HK-2 (cell line): ENCODE results near the gene OSBPL5.
A peak's percentile ranks its signal among the peaks of the same experiment; 100 is the strongest.

Source experiments
- DNase-seq: peaks from one replicate; pipeline ENCODE4 v3.0.0-alpha.2; 2018; ENCODE audit not compliant: unreplicated experiment

Gene OSBPL5

DNA sequence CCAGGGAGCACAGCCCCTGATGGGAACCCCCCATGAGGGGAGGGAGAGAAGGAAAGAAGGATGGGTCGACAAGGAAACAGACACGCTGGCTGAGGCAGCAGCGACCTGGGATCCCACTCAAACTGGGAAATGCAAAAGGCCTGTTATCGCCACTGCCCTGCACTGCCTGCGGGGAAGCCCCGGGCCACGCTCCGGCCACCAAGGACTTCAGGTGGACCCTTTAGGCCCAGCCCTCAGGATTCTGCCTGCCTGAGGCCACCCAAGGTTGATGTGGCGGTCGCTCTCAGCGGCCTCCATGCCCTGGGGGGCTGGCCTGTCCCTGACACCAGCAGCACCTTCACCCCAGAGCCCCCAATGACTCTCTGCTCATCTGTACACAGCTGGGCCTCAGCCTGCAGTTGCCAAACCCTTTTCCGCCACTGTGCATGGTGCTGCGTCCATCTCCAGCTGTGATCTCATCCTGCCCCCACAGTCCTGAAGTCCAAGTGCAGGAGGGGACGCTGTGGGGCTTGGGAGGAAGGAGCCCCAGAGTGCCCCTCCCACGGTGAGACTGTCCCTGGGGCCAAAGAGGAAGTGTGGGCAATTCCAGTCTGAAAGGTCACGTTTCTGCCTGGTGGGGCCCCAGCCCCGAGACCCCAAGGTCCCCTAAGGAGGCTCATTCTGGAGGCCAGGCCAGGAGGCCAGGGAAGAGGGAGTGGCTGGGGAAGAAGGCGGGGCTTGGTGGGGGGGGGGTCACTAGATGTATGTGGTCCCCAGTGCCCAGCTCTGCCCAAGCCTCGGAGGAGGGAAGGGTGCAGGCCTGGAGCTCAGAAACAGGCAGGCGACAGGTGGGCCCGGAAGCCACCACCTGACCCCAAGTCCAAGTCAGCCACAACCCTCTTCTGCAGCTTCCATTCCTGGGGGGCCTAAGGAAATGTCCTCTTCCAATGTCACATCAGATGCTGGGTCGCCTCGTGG lies 31.6 kb downstream of the OSBPL5 start:
- DNase-seq = no peak

DNA sequence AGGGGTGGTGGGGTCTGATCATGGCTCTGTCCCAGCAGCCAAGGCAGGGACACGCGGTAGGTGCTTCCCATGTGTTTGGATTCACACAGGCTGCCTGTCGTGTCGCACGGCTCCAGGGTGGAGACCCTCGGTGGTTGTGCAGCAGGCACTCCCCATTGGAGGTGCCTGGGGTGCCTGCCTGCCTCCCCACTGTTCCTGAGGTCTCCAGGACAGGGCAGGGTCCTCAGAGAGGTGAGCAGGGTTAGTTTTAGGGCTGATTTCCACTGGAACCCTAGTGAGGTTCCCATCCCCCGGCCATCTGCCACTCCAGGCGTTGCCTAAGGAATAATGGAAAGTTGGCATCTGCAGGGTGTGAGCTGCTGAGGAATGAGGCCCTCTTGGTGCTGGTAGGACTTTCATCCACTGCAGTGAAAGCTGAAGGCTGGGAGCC lies 32.3 kb downstream of the OSBPL5 start:
- DNase-seq = no peak

DNA sequence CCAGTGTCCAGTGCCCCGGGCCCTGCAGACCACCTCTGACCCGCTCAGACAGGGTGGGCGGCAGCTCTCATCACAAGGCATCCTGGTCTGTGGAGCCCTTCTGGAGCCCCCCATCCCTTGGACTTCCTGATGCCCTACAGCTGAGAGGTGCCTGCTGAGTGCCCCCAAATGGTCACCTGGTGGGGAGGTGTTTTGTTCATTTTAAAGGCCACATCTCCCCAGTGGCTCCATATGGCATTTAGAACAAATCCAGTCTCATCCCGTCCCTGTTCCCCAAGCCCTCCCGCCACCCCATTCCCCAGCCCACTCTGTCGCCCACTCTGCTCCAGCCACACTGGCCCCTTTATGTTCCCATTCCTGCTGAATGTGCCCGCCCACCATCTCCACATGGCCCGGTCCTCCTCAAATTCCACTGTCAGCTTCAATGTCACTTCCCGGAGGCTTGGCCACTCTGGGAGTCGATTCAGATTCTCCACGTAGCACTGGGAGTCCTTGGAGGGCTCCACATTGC lies 32.8 kb downstream of the OSBPL5 start:
- no peak for DNase-seq

DNA sequence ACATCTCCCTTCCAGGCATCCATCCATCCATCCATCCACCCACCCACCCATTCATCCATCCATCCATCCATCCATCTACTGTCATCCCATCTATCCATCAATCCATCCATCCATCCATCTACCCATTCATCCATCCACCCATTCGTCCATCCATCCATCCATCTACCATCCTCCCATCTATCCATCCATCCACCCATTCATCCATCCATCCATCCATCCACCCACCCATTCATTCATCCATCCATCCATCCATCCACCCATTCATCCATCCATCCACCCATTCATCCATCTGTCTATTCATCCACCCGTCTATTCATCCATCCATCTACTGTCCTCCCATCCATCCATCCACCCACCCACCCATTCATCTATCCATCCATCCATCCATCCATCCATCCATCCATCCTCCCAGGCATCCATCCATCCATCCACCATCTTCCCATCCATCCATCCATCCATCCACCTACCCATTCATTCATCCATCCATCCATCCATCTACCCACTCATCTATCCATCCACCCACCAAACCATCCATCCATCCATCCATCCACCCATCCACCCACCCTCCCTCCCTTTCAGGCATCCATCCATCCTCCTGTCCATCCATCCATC lies 33.7 kb downstream of the OSBPL5 start:
- DNase-seq = no peak

DNA sequence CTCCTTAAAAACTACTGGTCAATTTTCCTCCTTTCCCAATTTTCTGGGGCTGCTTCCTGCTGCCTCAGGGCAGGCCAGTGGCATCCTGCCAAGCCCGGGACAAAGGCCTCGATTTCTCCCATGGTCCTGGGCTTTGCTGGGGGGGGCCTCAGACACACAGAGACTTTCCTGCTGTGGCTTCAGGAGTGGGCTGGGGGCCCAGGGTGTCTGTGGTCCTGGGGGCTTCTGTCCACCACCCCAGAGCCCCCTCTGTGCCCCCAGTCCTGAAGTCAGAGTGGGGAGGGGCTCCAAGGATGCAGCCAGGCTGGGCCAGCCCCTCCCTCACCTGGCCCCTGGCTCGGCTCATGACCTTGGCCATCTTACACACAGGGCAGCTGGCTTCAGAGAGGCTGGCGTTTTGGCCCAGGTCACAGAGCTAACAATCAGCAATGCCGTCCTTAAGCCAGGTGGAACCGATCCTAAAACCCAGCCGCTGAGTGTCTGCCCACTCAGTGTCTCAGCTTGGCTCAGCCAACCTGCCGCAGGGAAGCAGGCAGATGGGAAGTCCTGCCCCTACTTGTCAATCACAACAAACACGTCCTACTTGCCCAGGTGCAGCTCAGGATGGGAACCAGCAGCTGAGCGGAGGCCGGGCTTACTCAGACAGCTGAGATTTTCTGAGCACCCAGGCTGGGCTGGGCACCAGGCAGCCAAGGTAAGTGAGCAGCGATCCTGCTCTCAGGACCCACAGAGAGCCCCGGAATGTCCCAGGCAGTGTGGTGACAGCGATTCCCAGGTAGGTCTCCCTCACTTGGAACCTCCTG lies 34.6 kb downstream of the OSBPL5 start:
- no peak for DNase-seq

DNA sequence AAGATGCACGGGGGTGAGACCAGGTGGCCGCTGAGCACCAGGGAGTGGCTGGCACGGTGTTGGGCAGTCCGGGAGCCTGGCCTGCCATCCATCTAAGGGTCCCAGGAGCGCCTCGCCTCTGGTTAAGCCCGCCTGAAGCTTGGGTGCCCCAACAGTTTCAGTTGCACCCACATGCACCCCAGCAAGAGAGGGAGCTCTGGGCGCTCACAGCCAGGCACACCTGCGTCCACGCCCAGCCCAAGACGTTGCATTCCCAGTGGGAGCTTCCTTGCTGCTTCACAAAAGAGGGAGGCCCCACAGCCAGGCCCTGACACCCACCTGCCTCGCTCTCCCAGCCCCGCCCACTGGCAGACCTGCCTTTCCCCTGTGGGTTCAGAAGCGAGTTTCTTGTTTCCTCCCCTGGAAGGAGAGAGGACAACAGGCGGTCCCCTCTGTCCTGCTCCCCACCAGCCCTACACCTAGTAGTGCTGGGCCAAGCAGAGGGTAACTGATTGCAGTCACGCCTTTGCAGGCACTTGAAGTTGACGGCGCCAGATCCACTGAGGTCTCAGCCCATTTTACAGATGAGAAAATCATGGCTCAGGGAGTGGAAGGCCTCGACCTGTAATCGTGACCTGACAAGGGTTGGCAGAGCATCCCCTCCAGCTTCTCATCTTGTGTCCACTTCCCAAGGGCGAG lies 35.4 kb downstream of the OSBPL5 start:
- DNase-seq = no peak

DNA sequence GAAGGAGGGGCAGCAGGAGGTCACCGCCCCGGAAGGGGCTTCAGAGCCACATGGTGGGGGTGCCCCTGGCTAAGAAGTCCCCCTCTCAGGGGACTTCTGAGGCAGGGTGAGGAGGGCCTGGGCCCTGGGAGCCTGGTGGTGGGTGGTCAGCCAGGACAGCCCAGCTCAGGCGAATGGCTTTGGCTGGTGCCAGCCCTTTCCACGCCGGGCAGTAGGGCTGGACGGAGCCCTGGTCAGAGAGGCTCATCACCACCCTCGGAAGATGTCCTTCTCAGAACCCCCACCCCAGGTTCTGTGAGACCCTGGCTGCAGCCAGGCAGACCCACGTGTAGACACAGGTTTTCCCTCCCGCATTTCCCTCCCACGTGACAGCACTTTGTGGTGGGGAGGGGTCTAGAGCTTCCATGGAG lies 35.9 kb downstream of the OSBPL5 start:
- no peak for DNase-seq

DNA sequence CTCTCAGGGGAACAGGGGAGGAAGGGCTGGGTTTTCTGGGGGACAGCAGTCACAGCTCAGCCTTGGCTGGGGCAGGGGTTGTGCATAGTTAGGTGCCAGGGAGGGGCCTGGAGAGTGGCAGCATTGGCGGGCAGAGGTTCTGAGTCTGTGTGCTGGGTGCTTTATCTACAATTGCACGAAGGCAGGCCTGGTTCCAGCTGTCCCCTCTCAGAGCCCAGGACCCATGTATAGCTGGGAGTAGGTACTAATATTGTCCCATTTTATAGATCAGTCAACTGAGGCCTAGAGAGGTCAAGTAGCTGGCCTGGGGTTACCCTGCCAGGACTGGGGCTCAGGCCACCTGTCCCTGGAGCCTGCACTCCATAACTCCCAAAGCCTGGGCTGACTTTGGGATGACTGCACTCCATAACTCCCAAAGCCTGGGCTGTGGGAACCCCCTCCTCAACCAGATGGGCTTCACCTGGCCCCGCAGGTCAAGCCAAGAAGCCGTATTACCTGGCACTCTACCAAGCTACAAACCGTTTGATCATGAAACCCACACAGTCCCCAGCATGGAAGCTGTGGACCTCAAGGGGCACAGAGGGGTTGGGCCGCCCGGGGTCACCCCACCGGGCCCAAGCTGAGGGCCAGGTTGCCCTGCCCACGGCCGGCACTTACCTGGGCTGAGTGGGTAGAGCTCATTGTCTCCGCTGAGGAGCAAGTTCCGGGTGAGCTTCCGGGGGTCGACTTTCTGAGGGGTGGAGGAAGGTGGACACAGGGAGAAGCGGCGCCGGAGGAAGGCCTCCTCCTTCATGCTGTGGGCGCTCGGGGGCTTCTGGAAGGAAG lies 36.5 kb downstream of the OSBPL5 start:
- DNase-seq = no peak

DNA sequence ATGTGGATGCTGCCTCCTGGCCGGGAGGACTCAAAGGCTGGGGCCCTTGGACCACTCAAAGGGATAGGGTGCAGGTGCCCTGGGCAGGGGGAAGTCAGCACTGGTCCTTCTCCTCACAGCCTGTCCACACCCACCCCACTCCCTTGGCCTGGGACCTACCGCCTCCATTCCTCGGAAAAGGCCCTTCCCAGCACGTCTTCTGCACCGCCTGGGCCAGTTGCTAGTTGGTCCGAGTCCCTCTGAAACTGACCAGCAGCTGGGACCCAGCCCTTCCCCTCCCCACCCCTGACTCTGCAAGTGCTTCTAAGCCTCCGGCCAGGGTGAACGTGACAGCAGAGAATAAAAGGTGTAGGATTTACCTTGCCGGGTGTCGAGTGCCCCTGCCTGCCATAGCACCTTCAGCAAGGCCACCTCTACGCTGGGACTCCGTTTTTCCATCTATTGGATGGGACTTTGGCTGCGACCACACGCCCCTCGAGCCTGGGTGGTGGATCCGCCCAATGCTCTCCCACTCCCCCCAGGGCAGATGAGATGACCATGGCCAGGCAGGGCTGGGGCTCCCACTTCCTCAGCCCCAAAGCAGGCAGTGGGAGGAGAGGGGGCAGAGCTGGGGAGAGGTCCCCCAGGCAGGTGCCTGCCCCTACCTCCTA lies 37.3 kb downstream of the OSBPL5 start:
- DNase-seq = no peak

DNA sequence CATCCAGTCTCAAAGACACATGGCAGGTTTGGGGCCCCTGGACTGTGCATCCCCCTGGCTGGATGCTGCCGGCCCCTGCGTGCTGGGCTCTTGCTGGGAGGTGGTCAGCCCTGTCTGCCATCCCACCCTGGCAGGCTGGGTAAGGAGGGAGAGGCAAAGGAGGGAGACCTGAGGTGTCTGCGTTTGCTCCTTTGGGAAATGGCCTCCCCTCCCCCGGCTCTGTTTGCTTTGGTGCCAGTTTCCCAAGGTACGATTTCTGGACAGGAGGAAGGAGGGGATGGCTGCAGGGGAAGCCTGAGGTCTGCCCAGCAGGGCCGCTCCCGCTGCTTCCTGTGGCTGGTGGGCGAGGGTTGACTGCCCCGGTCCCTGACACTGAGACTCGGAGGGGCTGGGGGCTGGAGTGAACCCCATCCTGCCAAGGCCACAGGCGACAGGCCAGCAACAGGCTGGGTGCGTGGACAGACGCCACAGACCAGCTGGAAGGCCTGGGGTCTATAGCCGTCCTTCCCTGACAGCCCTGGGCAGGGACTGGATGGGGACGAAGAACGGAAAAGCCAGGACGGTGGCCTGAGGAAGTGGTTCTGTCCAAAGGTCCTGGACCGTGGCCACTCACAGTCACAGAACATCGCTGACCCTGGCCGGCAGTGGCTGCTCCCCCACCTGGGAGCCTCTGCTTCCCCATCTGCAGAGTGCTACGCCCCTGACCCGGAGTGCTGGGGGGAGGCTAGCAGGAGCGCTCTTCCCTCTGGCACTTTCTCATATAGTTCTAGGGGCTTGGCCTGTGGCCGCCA lies 38.0 kb downstream of the OSBPL5 start:
- no peak for DNase-seq

DNA sequence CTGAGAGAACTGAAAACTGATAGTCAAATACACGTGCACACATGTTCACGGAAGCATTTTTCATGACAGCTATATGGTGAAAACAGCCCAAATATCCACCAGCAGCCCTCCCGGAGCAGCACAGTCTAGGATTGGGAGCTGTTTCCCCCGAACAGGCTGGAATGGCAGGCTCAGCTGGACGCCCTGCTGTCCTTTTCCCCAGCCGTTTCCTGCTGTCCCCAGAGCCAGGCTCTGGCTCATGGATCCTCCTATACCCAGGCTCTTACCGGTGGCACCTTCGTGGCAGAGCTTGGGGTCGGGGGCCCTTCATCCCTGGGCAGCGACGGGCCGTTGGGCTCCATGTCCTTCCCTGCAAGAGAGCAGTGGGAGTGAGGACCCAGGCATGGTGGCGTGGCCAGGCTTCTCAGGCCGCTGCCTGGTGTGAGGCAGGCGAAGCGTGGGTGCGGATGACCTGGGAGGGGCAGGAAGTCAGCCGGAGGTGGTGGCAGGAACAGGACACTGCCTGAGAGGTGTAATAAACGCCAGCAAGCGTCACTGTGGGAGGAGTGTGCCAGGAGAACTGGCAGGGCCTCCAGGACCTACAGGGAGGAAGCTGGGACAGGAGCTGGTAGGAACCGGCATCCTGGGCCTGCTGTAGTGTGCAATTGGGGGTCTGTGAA lies 38.8 kb downstream of the OSBPL5 start:
- DNase-seq = no peak

DNA sequence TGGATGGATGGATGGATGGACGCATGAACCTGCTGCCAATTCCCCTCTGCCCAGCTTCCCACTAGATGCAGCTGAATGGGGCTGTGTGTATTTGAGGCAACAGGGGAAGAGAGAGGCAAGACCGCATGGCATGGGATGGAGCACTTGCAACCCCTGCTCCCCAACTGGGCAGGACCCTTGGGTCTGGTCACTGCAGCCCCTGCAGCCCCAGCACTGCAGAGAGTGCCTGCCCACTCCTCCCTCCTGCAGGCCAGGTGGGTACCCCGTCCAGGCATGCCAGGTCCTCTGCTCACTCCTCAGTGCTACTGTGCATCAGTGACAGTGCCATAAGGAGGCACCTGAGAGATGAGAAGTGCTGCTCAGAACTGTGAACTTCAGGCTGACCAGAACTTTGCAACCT lies 40.3 kb downstream of the OSBPL5 start:
- no peak for DNase-seq

DNA sequence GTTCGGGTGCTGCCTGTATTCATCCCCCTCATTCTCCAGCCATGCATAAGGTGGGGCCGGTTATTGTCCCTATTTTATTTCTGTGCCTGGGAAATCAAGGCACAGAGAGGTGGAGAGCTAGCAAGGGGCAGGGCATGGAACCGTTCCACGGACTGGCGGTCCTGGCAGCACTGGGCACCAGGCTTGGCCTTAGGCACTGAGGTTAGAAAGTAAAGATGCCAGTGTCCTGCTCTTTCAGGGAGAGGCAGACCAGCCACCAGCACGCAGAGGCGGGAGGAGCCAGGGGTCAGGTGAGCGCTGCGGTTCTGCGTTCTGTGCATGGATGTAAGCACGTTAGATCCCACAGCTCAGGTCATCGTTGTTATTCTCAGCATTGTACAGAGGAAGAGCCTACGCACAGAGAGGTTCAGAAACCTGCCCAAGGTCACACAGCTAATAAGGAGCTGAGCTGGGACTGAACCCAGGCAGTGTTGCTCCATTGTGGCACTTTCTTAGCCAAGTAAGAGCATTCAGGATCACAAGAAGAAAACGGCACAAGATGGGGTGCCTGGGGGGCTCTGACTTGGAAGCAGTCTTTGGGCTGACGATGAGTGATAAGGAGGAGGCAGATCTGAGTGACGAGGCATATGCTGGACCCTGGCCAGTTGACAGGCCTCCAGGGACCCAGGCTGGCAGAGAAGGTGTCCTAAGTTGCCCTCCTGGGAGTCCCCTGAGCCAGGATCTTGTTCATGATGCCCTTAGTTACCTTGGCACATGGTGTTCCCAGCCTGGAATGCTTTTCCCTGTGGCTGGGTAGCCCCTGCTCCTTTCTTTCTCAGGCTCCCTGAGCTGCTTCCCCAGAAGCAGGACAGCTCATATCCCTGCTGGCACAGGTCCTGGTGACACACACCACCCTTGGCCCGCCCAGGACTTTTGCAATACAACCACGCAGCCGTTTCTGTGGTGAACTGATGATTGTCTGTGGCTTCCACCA lies 41.1 kb downstream of the OSBPL5 start:
- DNase-seq = peak; percentile 73

DNA sequence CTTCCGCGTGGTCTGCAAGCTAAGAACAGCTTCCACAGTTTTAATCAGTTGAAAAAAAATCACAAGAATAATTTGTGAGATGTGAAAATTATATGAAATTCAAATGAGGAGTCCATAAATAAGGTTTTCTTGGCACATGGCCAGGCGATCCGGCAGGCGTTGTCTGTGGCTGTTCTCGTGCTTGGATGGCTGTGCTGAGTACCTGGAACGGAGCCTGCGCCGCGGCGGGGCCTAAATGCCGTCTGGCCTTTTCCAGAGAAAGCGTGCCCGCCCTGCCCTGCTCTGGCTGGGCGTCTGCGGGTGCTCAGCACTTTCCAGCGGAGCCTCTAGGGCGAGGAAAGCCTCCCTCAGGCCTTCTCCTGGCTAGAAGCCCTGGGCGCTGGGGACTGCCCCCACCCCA lies 41.8 kb downstream of the OSBPL5 start:
- DNase-seq = no peak

DNA sequence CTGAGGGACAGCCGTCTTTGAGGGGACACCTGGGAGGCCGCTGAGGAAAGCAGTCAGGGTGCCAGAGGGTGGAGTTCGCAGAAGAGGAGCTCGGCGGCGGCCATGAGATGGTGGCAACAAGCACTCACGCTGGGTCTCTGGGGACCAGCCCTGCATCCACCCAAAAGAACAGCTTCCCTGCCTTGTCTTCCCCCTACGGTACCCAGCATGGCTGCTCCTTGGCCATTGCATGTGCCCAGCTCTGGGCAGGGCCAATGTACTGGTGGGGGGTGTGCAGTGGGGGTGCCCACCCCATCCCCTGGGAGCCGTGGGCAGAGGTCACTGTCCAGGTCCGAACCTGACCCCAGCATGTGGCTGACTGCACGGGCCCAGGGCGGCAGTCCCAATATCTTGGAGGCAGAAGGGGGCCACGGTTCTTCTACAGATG lies 42.3 kb downstream of the OSBPL5 start:
- no peak for DNase-seq

DNA sequence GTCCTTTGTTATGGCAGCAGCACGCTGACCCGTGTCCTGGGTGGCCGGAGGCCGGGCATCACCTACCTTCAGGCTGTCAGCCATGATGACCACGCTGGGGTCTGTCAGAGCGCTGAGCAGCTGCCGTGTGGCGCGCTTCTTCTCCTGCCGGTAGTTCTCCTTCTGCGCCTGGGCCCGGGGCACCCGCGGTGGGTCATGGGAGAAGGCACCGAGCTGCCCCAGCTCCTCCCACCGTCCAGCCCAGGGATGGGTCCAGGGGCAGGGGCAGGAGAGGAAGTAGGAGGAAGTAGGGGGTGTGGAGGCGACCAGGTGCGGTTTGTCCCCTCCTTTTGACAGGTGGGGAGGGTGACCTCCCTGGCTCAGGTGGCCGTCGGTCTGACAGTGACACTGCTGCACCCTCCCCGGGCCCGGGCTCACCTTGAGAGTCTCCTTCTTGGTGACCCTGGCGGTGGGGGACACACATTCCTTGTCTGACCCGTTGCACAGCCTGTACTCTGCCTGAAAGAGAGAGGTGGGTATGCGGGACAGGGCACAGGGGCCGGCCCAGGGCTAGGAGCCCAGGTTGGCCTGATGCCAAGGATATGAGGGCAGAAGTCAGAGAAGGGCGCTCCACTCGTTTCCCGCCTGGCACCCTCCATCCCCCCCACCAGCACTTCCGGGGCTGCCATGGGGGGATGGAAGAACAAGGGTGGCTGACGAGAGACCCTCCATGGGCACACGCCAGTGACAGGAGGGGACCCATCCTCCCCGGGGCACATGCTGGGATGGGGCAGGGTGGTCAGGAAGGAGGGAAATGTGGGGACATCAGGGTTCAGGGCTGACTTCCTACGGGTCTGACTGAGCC lies 43.0 kb downstream of the OSBPL5 start:
- no peak for DNase-seq

DNA sequence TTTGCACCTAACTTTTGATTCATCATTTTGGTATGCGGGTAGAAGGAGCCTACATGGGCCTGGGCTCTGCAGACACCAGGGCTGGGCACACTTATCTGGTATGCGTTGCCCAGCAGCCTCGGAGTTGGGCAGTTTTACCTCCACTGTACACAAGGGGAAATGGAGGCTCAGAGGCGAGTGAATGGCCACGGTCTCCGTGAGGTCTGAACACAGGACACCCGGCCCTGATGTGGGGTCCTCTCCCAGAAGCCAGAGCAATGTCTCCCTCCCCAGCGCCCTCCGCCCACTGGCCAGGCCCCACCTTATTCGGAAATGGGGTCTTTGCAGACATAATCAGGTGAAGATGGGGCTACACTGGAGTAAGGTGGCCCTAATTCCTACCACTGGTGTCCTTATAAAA lies 43.7 kb downstream of the OSBPL5 start:
- no peak for DNase-seq
